ENCODE measurements around the gene LBX1.

Gene LBX1, protein sequence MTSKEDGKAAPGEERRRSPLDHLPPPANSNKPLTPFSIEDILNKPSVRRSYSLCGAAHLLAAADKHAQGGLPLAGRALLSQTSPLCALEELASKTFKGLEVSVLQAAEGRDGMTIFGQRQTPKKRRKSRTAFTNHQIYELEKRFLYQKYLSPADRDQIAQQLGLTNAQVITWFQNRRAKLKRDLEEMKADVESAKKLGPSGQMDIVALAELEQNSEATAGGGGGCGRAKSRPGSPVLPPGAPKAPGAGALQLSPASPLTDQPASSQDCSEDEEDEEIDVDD

DNA sequence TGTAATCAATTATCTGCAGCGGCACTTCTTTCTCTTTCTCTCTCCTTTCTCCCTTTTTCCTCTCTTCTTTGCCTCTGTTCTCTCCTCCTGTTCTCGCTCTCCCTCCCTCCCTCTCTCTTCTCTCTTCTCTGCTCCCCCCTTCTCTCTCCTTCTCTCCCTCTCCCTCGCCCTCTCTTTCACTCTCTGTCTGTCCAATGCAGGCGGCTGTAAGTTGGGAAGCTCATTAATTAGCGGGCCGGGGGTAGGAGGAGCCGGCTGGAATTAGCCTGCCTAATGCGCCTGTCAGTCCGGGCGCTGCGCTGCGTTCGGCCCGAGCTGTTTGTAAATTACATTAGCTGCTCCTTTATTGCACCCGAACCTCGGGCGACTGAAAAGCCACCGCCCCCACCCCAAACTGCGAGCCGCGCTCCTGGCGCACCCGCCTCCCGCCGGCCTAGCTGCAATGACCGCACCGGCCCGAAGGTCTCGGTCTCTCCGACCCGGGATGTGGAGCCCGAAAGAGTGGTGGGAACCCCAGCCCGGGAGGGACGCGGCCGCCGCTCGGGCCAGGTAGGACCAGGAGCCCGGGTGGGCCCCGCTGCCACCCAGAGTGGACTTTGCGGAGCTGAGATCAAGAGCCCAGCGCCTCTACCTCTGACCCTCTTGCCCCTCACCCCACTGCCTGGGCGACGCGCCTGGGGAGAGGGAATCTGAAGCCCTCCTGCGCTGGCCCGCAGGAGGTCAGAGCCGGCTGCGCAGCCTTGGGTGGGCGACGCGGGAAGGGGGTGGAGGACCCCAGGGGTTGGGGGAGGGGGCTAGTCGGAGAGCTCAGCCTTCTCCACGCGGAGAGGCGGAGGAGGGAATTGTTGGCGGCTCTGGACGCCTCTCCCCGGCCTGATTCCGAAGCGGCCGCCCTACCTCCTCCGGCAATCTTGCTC lies at the start of gene LBX1:
LBX1 (minus strand) TSS at position 198 of the 917 bp plus-strand sequence. CDS start 648 bp downstream, outside the sequence.
- no peak for TF ChIP-seq EZH2 (IDR thresholded peaks at IDR 0.05; ENCODE audit: borderline replicate concordance, low read depth, low read length, severe bottlenecking)
- TF ChIP-seq, protein P1, sequence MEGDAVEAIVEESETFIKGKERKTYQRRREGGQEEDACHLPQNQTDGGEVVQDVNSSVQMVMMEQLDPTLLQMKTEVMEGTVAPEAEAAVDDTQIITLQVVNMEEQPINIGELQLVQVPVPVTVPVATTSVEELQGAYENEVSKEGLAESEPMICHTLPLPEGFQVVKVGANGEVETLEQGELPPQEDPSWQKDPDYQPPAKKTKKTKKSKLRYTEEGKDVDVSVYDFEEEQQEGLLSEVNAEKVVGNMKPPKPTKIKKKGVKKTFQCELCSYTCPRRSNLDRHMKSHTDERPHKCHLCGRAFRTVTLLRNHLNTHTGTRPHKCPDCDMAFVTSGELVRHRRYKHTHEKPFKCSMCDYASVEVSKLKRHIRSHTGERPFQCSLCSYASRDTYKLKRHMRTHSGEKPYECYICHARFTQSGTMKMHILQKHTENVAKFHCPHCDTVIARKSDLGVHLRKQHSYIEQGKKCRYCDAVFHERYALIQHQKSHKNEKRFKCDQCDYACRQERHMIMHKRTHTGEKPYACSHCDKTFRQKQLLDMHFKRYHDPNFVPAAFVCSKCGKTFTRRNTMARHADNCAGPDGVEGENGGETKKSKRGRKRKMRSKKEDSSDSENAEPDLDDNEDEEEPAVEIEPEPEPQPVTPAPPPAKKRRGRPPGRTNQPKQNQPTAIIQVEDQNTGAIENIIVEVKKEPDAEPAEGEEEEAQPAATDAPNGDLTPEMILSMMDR (IDR thresholded peaks at IDR 0.05; ENCODE audit: borderline replicate concordance, extremely low read depth, low read length, poor library complexity, severe bottlenecking) = no peak
- Histone ChIP-seq H3K4me3 (ENCODE audit: low read depth in 1 of 2, low read length in 2 of 2) (no peak within 1 kb of the TSS), H4K20me1 (ENCODE audit: insufficient read depth, low read length) (no peaks in the 10 kb centered on the region), H3K27me3 (ENCODE audit: insufficient read depth, low read length, poor library complexity) (peaks cover 38% of the 10 kb centered on the region), H3K4me1 (ENCODE audit: insufficient read depth, low read length) (no peaks in the 10 kb centered on the region), H3K4me2 (ENCODE audit: insufficient read depth, low read length) (no peak within 1 kb of the TSS), H3K9ac (ENCODE audit: low read depth, low read length) (no peak within 1 kb of the TSS), H3K36me3 (ENCODE audit: insufficient read depth, low read length) (no peaks in the 10 kb centered on the region), H3K79me2 (ENCODE audit: insufficient read depth, low read length) (no peaks in the 10 kb centered on the region), H2AFZ (ENCODE audit: low read depth, low read length) (no peak within 1 kb of the TSS), H3K9me3 (ENCODE audit: insufficient read depth, low read length, severe bottlenecking) (no peaks in the 10 kb centered on the region), H3K27ac (ENCODE audit: low read length) (no peak within 1 kb of the TSS)
- ATAC-seq (ENCODE audit: insufficient read depth, low read depth) = no peak
- no peak for DNase-seq

DNA sequence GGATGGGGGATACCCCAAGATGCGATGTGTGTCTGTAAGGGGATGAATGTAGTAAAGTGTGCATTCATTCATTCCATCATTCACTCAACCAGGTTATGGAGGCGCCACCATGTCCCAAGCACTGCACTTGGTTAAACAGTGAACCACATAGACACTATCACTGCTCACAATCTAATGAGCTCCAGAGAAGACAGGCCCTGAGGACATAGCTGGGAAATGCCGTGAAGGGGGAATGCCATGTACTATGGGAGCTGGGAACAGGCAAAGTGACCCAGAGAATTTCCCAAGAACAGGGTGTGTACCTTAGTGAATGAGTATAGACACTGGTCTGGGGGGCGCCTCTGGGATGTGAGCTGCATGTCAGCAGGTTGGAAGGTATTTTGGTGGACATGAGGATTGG lies 44.5 kb upstream of the LBX1 start:
- Histone ChIP-seq H3K4me1 (ENCODE audit: insufficient read depth, low read length) (no peaks in the 10 kb centered on the region), H4K20me1 (ENCODE audit: insufficient read depth, low read length) (no peaks in the 10 kb centered on the region), H3K9ac (ENCODE audit: low read depth, low read length) (no peak overlapping the region), H3K9me3 (ENCODE audit: insufficient read depth, low read length, severe bottlenecking) (no peaks in the 10 kb centered on the region), H3K4me2 (ENCODE audit: insufficient read depth, low read length) (no peak overlapping the region), H3K36me3 (ENCODE audit: insufficient read depth, low read length) (no peaks in the 10 kb centered on the region), H3K79me2 (ENCODE audit: insufficient read depth, low read length) (no peaks in the 10 kb centered on the region), H3K27me3 (ENCODE audit: insufficient read depth, low read length, poor library complexity) (peaks cover 11% of the 10 kb centered on the region), H3K4me3 (ENCODE audit: low read depth in 1 of 2, low read length in 2 of 2) (no peak overlapping the region), H2AFZ (ENCODE audit: low read depth, low read length) (no peak overlapping the region), H3K27ac (ENCODE audit: low read length) (no peak overlapping the region)
- TF ChIP-seq EZH2 (IDR thresholded peaks at IDR 0.05; ENCODE audit: borderline replicate concordance, low read depth, low read length, severe bottlenecking) = no peak
- TF ChIP-seq, protein P1 (IDR thresholded peaks at IDR 0.05; ENCODE audit: borderline replicate concordance, extremely low read depth, low read length, poor library complexity, severe bottlenecking) = no peak
- DNase-seq (no peak), ATAC-seq (ENCODE audit: insufficient read depth, low read depth) (no peak)

DNA sequence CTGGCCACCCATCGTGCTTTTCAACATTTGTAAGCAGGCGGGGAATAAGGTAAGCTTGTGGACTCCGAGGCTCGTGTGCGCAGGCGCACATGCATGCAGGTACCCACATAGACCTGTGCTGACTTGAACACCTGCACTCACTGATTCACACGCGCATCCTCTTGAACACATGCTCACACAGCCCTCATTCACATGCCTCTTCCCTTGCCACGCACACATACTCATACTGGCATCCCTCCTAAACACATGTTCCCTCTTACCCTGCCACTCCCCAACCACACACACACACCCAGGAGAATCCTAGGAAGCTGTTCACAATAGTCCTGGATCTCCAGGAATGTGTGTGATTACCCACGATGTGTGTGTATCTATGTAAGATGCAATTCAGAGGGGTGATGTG lies 44.1 kb upstream of the LBX1 start:
- no peaks in the 10 kb centered on the region for H3K4me1 ChIP-seq (ENCODE audit: insufficient read depth, low read length)
- H2AFZ ChIP-seq (ENCODE audit: low read depth, low read length) = no peak overlapping the region
- H4K20me1 ChIP-seq (ENCODE audit: insufficient read depth, low read length) = no peaks in the 10 kb centered on the region
- H3K36me3 ChIP-seq (ENCODE audit: insufficient read depth, low read length) = no peaks in the 10 kb centered on the region
- H3K4me3 ChIP-seq (ENCODE audit: low read depth in 1 of 2, low read length in 2 of 2) = no peak overlapping the region
- H3K9me3 ChIP-seq (ENCODE audit: insufficient read depth, low read length, severe bottlenecking) = no peaks in the 10 kb centered on the region
- TF ChIP-seq EZH2 (IDR thresholded peaks at IDR 0.05; ENCODE audit: borderline replicate concordance, low read depth, low read length, severe bottlenecking) = no peak
- TF ChIP-seq, protein P1 (IDR thresholded peaks at IDR 0.05; ENCODE audit: borderline replicate concordance, extremely low read depth, low read length, poor library complexity, severe bottlenecking) = no peak
- H3K9ac ChIP-seq (ENCODE audit: low read depth, low read length) = no peak overlapping the region
- H3K27ac ChIP-seq (ENCODE audit: low read length) = no peak overlapping the region
- peaks cover 11% of the 10 kb centered on the region for H3K27me3 ChIP-seq (ENCODE audit: insufficient read depth, low read length, poor library complexity)
- DNase-seq = no peak
- H3K4me2 ChIP-seq (ENCODE audit: insufficient read depth, low read length) = no peak overlapping the region
- no peaks in the 10 kb centered on the region for H3K79me2 ChIP-seq (ENCODE audit: insufficient read depth, low read length)
- no peak for ATAC-seq (ENCODE audit: insufficient read depth, low read depth)
